IMR-90 (cell line): Measurements from ENCODE around the gene DOCK7. TPM values are rescaled to one million over a fixed set of nuclear protein-coding genes. Genes with fewer than 3 reads are reported as not detected.

Experiments used
- ATAC-seq: fragments of 200-7000 bp; cut with Tn5 transposase; 2 replicates; pipeline ENCODE4 v1.9.1; 2020; ENCODE audit warnings: low read depth, mild to moderate bottlenecking, moderate library complexity
- BruUV-seq: library from RNA; stranded (reverse); fragments of 400-500 nt; replicated peaks from 2 replicates; lab custom pipeline; 2021; lab: Mats Ljungman, UMichigan
- CTCF ChIA-PET: fragments of 300-600 bp; formaldehyde crosslinking; extraction: SDS; loops from one replicate; lab custom pipeline; 2021; ENCODE audit warnings: antibody characterized with exemption; lab: Yijun Ruan, JAX
- POLR2A ChIA-PET: fragments of 300-600 bp; sonication (Branson Sonifier 250); formaldehyde crosslinking; loops from one replicate; lab custom pipeline; 2022; ENCODE audit warnings: antibody characterized with exemption; ENCODE audit not compliant: unreplicated experiment; lab: Charles Lee
- DNase-seq: peaks from one replicate; pipeline ENCODE4 v3.0.0; 2013
- H2AFZ ChIP-seq: replicated peaks from 2 replicates; pipeline ENCODE3; 2013; ENCODE audit warnings: low read length, mild to moderate bottlenecking; ENCODE audit not compliant: poor library complexity
- H2AK5ac ChIP-seq: 2 replicates; pipeline ENCODE4 v1.6.1; 2013; ENCODE audit warnings: low read depth, low read length, inconsistent platforms
- H2AK9ac ChIP-seq: replicated peaks from 2 replicates; pipeline ENCODE3; 2013; ENCODE audit warnings: mild to moderate bottlenecking, low read depth, low read length, moderate library complexity; ENCODE audit not compliant: poor library complexity
- H2BK120ac ChIP-seq: 2 replicates; pipeline ENCODE4 v1.6.1; 2013; ENCODE audit warnings: low read depth, low read length, inconsistent platforms
- H2BK15ac ChIP-seq: 3 replicates; pipeline ENCODE4 v1.6.1; 2013; ENCODE audit warnings: low read depth, low read length, inconsistent platforms
- H2BK20ac ChIP-seq: 2 replicates; pipeline ENCODE4 v1.6.1; 2013; ENCODE audit warnings: low read depth, mild to moderate bottlenecking, inconsistent platforms, low read length, moderate library complexity
- H2BK5ac ChIP-seq: 2 replicates; pipeline ENCODE4 v1.6.1; 2013; ENCODE audit warnings: mild to moderate bottlenecking, low read depth, low read length, inconsistent platforms; ENCODE audit not compliant: poor library complexity, severe bottlenecking
- H3K14ac ChIP-seq: replicated peaks from 2 replicates; pipeline ENCODE4 v1.6.1; 2013; ENCODE audit warnings: low read depth, low read length, inconsistent platforms
- H3K18ac ChIP-seq: 2 replicates; pipeline ENCODE4 v1.6.1; 2013; ENCODE audit warnings: low read depth, low read length, control low read depth
- H3K23ac ChIP-seq: 2 replicates; pipeline ENCODE4 v1.6.1; 2013; ENCODE audit warnings: low read depth, low read length, inconsistent platforms
- H3K27ac ChIP-seq: 2 replicates; pipeline ENCODE4 v1.5.1; 2013; ENCODE audit warnings: mild to moderate bottlenecking, control low read depth, low read length; ENCODE audit not compliant: insufficient read depth
- H3K27me3 ChIP-seq: 2 replicates; pipeline ENCODE4 v1.6.1; 2013; ENCODE audit warnings: low read length; ENCODE audit not compliant: control insufficient read depth, insufficient read depth
- H3K36me3 ChIP-seq: 2 replicates; pipeline ENCODE4 v1.6.1; 2013; ENCODE audit warnings: low read length, mixed read lengths; ENCODE audit not compliant: control insufficient read depth, insufficient read depth
- H3K4ac ChIP-seq: 2 replicates; pipeline ENCODE4 v1.6.1; 2013; ENCODE audit warnings: low read depth, low read length, inconsistent platforms
- H3K4me1 ChIP-seq: 2 replicates; pipeline ENCODE4 v1.6.1; 2013; ENCODE audit warnings: low read length, mixed read lengths; ENCODE audit not compliant: control insufficient read depth, insufficient read depth
- H3K4me2 ChIP-seq: 2 replicates; pipeline ENCODE4 v1.6.1; 2013; ENCODE audit warnings: low read depth, mild to moderate bottlenecking, control low read depth, low read length, moderate library complexity
- H3K4me3 ChIP-seq: 2 replicates; pipeline ENCODE4 v1.5.1; 2013; ENCODE audit warnings: low read depth, mild to moderate bottlenecking, control low read depth, low read length, moderate library complexity; ENCODE audit not compliant: insufficient read depth
- H3K56ac ChIP-seq: 2 replicates; pipeline ENCODE4 v1.6.1; 2013; ENCODE audit warnings: low read length, inconsistent platforms; ENCODE audit not compliant: insufficient read depth; ENCODE audit errors: extremely low read depth
- H3K79me1 ChIP-seq, 2 experiments: 2 replicates each; pipeline ENCODE4 v1.6.1; 2013; ENCODE audit warnings: low read length in 2 of 2, inconsistent platforms in 1 of 2, low read depth in 1 of 2
- H3K9ac ChIP-seq: 2 replicates; pipeline ENCODE4 v1.6.1; 2013; ENCODE audit warnings: low read depth, low read length, control low read depth
- H3K9me1 ChIP-seq: 2 replicates; pipeline ENCODE4 v1.6.1; 2013; ENCODE audit warnings: low read length, inconsistent platforms; ENCODE audit not compliant: insufficient read depth
- H3K9me3 ChIP-seq: 2 replicates; pipeline ENCODE4 v1.6.1; 2013; ENCODE audit warnings: low read length; ENCODE audit not compliant: control insufficient read depth, insufficient read depth
- H4K20me1 ChIP-seq: 2 replicates; pipeline ENCODE4 v1.6.1; 2013; ENCODE audit warnings: low read length, inconsistent platforms; ENCODE audit not compliant: insufficient read depth
- H4K5ac ChIP-seq: 2 replicates; pipeline ENCODE4 v1.6.1; 2013; ENCODE audit warnings: mild to moderate bottlenecking, low read depth, low read length, control low read depth
- H4K8ac ChIP-seq, 2 experiments: 2 replicates each; pipeline ENCODE4 v1.6.1; 2013; ENCODE audit warnings: low read depth in 2 of 2, low read length in 2 of 2, control low read depth in 1 of 2, inconsistent platforms in 1 of 2
- H4K91ac ChIP-seq: 2 replicates; pipeline ENCODE4 v1.6.1; 2013; ENCODE audit warnings: low read depth, low read length, inconsistent platforms; ENCODE audit not compliant: insufficient read depth
- CHD1 ChIP-seq: IDR thresholded peaks from 2 replicates; pipeline ENCODE4 v1.6.1; 2012; ENCODE audit warnings: low read depth, low read length, improper control_type of control experiment
- CTCF ChIP-seq: conservative IDR thresholded peaks from 2 replicates; pipeline ENCODE4 v1.5.1; 2012; ENCODE audit warnings: mild to moderate bottlenecking, low read depth, low read length, improper control_type of control experiment
- ELK1 ChIP-seq: fragments of 150-350 bp; IDR thresholded peaks from 2 replicates; pipeline ENCODE4 v1.6.1; 2016; ENCODE audit warnings: low read depth, mild to moderate bottlenecking, low read length, moderate library complexity, borderline replicate concordance
- FOS ChIP-seq: fragments of 150-350 bp; IDR thresholded peaks from 2 replicates; pipeline ENCODE4 v1.6.1; 2016; ENCODE audit warnings: low read depth, low read length
- MAZ ChIP-seq: IDR thresholded peaks from 2 replicates; pipeline ENCODE4 v1.6.1; 2012; ENCODE audit warnings: low read depth, mild to moderate bottlenecking, low read length, improper control_type of control experiment, moderate library complexity, borderline replicate concordance
- POLR2A ChIP-seq: IDR thresholded peaks from 2 replicates; pipeline ENCODE4 v1.6.1; 2012; ENCODE audit warnings: mild to moderate bottlenecking, low read depth, low read length
- RAD21 ChIP-seq: IDR thresholded peaks from 2 replicates; pipeline ENCODE4 v1.6.1; 2012; ENCODE audit warnings: low read length, improper control_type of control experiment
- USF2 ChIP-seq: fragments of 150-350 bp; IDR thresholded peaks from 2 replicates; pipeline ENCODE4 v1.6.1; 2017; ENCODE audit warnings: mild to moderate bottlenecking, antibody characterized with exemption, low read length, low read depth
- WGBS, 2 experiments: methylation state at CpG; one replicate each; pipeline versions ENCODE4 v1.1.5 to v1.1.7; 2013; ENCODE audit warnings: missing lambda C conversion rate in 2 of 2; ENCODE audit not compliant: insufficient read length in 1 of 2; ENCODE audit errors: extremely low coverage in 2 of 2; 5-methylcytosine and 5-hydroxymethylcytosine counted together
- dilution Hi-C: fragments of 300-500 bp; cut with HindIII; formaldehyde crosslinking; loops from one replicate; pipeline ENCODE4 v1.14.3; 2018; ENCODE audit warnings: low sequenced_read_pairs; ENCODE audit not compliant: unreplicated experiment
- in situ Hi-C: fragments of 300-500 bp; cut with MboI; formaldehyde crosslinking; loops from 3 replicates; pipeline ENCODE4 v1.14.3; 2019; ENCODE audit warnings: low sequenced_read_pairs, inconsistent platforms, mixed read lengths
- intact Hi-C: fragments of 100-400 bp; cut with micrococcal nuclease; formaldehyde crosslinking; loops from 2 replicates; pipeline ENCODE4 v1.10.0; 2022
- polyA plus RNA-seq, 3 experiments: library from polyadenylated mRNA; depleted of rRNA; stranded (reverse); fragments of >200 nt; gene quantifications; 2 replicates each; pipeline ENCODE4 v1.2.3, GENCODE V29; 2012; ENCODE audit warnings: low replicate concordance in 1 of 3
- total RNA-seq: library from RNA; depleted of rRNA; stranded (reverse); fragments of >200 nt; gene quantifications from 2 replicates; pipeline ENCODE4 v1.2.3, GENCODE V29; 2012

The DOCK7 gene
- total and polyA plus RNA-seq, 2 of the 4 experiments (the other 2 are of a cell fraction): 38.0 to 97.7 TPM

- no peak overlapping the region for H2BK120ac ChIP-seq
Observed at GRCh38 chr1:62541048-62541447, 147.1 kb downstream of the DOCK7 start.

More at GRCh38 chr1:62541048-62541447, 147.1 kb downstream of the DOCK7 start:
- no peak overlapping the region for H4K8ac ChIP-seq
- no CpG with 5 or more reads among the region's 2 CpGs for WGBS, 2 experiments
- no peak overlapping the region for H3K23ac ChIP-seq
- TF ChIP-seq MAZ (no peak), RAD21 (no peak), CHD1 (no peak), ELK1 (no peak), POLR2A (no peak), USF2 (no peak), CTCF (no peak), FOS (no peak)
- H2AK9ac ChIP-seq: no peak overlapping the region
- ATAC-seq (no peak), DNase-seq (no peak)
- H3K27ac ChIP-seq: no peak overlapping the region
- no peak overlapping the region for H3K14ac ChIP-seq
- H3K56ac ChIP-seq: no peak overlapping the region
- no peak overlapping the region for H2BK5ac ChIP-seq
- no peaks in the 10 kb centered on the region for H3K27me3 ChIP-seq
- no peak overlapping the region for H2BK15ac ChIP-seq
- H2BK20ac ChIP-seq: no peak overlapping the region
- H3K4me1 ChIP-seq: peaks cover 2% of the 10 kb centered on the region; the same call in 1 of the 2 replicates
- no peaks in the 10 kb centered on the region for H3K9me3 ChIP-seq
- no peaks in the 10 kb centered on the region for H4K20me1 ChIP-seq
- CTCF ChIA-PET: no interaction called here
- intact Hi-C loops: no loop called here
- no peaks in the 10 kb centered on the region; the same call in 1 of the 2 replicates for H3K9me1 ChIP-seq
- no peak overlapping the region for H4K91ac ChIP-seq
- H3K4ac ChIP-seq: no peak overlapping the region
- in situ Hi-C loops: no loop called here
- no peak overlapping the region for H3K18ac ChIP-seq
- POLR2A ChIA-PET: no interaction called here
- H3K4me2 ChIP-seq: no peak overlapping the region
- no TSS peak for BruUV-seq
- H3K79me1 ChIP-seq: no peaks in the 10 kb centered on the region; a peak in 1 of 4 replicates
- H3K36me3 ChIP-seq: peaks cover 7% of the 10 kb centered on the region
- H4K5ac ChIP-seq: no peak overlapping the region
- no peak overlapping the region for H3K4me3 ChIP-seq
- dilution Hi-C loops: no loop called here
- H2AFZ ChIP-seq: no peak overlapping the region
- no peak overlapping the region for H2AK5ac ChIP-seq
- no peak overlapping the region for H3K9ac ChIP-seq
